Measurements from ENCODE around the gene WIPF2.

DNA sequence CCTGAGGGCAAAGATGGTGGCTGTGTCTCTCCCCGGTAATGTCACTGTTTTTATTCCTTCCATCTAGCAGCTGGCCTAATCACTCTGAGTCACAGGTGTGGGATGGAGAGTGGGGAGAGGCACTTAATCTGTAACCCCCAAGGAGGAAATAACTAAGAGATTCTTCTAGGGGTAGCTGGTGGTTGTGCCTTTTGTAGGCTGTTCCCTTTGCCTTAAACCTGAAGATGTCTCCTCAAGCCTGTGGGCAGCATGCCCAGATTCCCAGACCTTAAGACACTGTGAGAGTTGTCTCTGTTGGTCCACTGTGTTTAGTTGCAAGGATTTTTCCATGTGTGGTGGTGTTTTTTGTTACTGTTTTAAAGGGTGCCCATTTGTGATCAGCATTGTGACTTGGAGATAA, 47.4 kb upstream of the WIPF2 start:
- TF ChIP-seq, protein P1, sequence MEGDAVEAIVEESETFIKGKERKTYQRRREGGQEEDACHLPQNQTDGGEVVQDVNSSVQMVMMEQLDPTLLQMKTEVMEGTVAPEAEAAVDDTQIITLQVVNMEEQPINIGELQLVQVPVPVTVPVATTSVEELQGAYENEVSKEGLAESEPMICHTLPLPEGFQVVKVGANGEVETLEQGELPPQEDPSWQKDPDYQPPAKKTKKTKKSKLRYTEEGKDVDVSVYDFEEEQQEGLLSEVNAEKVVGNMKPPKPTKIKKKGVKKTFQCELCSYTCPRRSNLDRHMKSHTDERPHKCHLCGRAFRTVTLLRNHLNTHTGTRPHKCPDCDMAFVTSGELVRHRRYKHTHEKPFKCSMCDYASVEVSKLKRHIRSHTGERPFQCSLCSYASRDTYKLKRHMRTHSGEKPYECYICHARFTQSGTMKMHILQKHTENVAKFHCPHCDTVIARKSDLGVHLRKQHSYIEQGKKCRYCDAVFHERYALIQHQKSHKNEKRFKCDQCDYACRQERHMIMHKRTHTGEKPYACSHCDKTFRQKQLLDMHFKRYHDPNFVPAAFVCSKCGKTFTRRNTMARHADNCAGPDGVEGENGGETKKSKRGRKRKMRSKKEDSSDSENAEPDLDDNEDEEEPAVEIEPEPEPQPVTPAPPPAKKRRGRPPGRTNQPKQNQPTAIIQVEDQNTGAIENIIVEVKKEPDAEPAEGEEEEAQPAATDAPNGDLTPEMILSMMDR (IDR thresholded peaks at IDR 0.05; ENCODE audit: poor library complexity) = no peak
- TF ChIP-seq EZH2 (IDR thresholded peaks at IDR 0.05; ENCODE audit: borderline replicate concordance) (no peak), EZH2phosphoT487 (IDR thresholded peaks at IDR 0.05; ENCODE audit: low read depth, severe bottlenecking, unreplicated experiment) (no peak)

Data from hepatocyte (in vitro differentiated cells).